GM19240 (cell line): ENCODE data around the gene BTG3.
A peak's percentile ranks its signal among the peaks of the same experiment; 100 is the strongest.

ENCODE experiments used
- DNase-seq: peaks from one replicate; pipeline ENCODE4 v3.0.0; 2011; ENCODE audit warnings: low spot score; ENCODE audit not compliant: insufficient read length

BTG3 gene, protein sequence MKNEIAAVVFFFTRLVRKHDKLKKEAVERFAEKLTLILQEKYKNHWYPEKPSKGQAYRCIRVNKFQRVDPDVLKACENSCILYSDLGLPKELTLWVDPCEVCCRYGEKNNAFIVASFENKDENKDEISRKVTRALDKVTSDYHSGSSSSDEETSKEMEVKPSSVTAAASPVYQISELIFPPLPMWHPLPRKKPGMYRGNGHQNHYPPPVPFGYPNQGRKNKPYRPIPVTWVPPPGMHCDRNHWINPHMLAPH

DNA sequence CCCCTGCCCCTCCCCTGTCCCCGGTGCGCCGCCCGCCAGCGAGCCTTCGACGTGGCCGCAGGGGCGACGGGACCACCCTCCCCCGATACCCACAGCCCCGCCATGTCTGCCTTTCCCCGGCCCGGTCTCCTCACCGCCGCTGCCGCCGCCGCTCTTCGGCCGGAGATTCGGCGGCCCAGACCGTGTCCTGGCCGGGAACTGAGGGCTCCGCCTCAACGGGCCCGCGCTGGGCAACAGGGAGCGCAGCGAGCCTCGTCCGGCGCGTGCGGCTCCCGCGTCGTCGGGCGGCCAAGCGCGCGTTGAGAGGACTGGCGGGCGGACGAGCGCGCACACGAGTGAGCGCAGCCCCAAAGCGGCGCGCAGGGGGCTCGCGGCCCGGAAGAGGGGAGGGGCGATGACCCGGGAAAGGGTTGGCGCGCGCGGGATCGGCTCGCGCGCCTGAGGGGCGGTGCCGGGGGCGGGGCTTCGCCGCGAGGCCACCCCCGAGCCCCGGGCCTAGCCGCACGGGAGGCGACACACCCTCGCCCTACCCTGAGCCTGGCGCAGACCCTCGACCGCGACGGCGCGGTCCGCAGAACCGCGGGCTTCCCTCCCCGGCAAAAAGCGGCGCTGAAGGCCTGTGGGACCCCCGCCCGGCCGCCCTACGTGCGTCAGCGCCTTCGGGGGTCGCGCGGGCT is at the start of gene BTG3:
Gene BTG3 (minus strand): TSS at position 337 of the 677 bp plus-strand sequence. CDS start 3,757 bp downstream, outside the sequence.
- DNase-seq: peak; percentile 63

DNA sequence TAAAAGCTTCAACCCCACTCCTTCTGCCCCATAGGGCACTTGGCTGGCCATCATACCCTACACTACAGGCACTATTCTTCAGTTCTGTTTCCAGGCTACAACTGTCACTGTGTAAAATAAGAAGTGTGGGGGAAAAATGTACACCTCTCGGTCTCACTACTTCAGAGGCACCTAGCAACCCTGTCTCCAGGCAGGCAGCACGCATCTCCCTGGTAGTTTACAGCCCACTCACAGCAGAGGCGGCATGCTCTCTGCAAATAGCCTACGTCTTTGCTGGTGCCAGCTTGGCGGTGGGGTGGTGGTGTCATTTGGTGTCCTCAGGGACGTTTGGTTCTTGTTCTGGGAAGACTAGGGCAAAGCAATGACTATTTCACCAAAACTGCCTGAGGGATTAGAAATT is 48.2 kb upstream of the BTG3 start:
- no peak for DNase-seq

DNA sequence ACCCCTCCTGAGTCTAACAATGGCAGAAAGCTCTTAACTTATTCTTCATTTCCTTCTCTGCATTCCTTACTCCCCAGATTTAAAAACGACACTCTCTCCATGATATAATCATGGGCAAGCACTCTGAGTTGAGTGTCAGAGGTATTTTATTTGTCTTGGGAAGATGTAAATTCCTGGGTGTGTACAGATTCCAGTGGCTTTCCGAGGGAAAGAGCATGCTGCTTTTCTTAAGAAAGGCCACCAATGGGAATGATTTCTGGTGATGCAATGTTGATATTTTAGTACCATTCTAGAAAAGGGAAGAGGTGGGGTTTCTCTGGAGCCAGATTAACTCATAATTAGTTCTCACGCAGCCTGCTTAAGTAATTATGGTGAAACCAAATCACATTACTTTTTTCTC is 47.8 kb upstream of the BTG3 start:
- DNase-seq: no peak

DNA sequence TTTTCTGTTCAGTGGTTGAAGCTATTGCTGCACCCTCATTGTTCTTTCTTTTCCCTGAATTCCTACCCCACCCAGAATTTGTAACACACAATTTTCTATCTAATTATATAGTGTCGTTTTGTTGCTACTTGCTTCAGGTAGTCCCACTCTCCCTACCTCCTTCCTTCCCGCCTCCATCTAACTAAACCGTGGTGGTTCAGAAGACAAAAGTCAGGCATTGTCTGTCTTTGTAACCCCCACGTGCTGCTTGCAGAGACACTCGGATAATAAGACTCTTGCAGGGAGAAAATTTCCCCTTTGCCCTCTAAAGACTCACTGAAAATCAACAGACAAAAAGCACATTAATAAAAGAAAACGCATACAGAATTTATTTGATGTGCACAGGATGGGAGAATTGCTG is 46.2 kb upstream of the BTG3 start:
- DNase-seq: no peak

DNA sequence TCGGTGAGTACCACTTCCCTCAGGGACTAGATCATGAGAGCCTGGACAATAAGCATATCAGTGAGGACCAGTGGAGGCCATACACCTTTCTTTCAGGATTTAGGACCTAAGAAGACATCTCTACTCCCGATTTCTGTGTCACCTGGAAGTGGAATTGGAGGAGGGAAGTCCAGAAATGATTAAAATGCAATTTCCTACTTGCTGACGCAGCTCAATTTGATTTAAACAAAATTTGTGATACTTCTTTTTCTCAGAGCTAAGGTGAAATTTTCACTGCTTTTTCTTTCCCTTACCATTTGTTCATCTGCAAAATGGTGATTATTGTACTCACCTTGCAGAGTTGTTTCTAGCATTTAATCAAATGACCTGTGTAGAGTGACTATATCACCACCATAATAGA is 38.8 kb upstream of the BTG3 start:
- no peak for DNase-seq

DNA sequence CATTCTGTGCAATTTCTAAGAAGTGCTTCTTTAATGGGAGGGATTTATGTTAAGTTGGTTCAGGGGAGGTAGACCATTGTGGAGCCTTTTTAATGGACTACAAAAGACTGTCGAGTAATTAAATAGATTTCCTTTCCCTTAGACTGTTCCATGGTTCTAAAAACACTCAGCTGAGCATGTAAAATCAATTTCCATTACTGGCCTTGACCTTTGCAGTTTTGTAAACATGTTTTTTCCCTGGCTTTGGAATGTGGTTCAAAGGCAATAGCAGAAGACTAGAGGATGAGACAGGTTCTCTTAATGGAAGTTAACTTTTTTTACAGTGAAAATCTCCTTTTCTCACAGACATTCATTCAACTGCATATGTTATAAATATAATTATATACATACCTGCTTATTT is 37.6 kb upstream of the BTG3 start:
- no peak for DNase-seq

DNA sequence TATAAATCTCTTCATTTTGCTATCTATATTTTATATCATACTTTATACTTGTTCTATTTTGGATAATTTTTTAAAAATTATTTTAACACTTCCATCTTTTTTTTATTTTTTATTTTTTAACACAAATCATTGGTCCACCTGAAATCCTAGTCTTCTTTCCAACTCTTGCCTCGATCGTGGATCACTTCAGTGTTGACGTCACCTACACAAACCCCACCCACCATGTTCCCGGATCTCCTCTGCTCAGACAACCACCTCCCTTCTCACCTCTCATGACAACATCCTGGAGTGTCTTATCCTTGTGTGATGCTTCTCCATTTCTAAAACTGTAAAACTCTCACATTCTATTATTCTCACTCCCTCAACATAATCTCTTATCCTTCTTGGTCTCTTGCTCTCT is 34.1 kb upstream of the BTG3 start:
- DNase-seq: no peak

DNA sequence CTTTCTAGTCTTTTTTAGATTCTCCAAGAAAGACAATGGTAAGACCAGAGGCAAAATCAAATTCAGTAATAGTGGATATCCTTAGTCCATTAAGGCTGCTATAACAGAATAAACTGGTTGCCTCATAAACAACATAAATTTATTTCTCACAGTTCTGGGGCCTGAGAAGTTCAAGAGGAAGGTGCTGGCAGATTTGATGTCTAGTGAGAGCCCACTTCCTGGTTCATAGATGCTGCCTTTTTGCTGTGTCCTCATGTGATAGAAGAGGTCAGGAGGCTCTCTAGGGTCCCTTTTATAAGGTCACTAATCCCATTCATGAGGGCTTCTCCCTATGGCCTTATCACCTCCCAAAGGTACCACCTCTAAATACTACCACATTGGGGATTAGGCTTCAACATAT is 31.5 kb upstream of the BTG3 start:
- DNase-seq: no peak

DNA sequence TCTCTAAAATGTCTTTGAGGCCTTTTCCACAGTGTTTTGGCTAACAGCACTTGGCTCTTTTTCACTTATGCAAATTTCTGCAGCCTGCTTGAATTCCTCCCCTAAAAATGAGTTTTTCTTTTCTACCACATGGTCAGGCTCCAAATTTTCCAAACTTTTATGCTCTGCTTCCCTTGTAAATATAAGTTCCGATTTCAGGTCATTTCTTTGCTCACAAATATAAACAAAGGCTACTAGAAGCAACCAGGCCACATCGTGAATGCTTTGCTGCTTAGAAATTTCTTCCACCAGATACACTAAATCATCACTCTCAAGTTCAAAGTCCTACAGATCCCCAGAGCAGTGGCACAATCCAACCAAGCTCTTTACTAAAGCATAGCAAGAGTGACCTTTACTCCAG is 28.1 kb upstream of the BTG3 start:
- no peak for DNase-seq

DNA sequence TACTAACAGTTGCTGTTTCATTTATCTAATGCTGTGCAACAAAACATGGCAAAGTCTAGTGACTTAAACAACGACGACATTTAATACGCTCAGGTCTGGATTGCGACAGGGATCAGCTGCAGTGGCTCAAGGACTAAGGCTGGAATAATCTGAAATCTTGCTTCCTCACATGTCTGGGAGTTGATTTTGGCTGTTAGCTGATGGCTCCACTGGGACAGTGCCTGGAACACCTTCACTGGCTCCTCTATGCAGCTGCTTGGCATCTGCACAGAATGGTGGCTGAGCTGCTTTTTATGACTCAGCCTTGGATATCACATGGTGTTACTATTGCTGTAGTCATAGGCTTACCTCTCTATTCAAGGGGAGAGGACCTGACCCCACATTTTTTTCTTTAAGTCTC is 24.0 kb upstream of the BTG3 start:
- DNase-seq: no peak

DNA sequence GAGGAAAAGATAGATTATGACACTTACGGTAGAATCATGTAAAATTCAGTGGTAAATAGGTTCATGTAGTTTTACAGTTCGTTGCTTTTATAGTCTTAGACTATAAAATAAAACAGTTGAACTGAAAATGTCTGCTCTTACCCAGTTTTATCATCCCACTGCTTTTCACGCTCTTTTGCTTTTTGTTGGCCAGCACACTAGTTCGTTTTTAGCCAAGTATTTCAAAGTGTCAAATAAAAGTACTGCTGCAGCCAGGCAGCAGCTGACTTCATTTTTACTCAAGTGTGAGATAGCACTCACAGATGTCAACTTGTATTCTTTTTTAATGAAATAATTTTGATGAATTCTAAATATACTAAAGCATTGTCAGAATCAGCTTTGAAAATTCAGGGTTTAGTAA is 18.5 kb upstream of the BTG3 start:
- no peak for DNase-seq

DNA sequence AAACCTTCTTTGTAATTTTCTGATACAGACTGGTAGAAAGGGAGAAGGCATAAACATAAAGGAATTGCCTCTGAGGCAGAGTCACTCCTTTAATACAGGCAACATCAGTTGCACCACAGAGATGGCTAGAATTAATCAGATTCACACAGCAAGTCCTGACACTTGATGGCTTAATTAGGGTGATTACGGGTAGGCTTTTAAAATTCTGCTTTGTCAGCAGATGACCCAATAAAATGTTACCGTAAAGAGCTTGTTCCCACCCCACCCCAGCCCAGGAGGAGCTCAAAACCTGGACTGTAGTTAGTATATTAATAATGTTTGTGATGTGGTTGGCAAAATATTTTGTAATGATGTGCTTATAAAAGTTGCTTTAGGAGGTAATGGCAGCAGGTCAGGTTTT is 9.3 kb upstream of the BTG3 start:
- no peak for DNase-seq

DNA sequence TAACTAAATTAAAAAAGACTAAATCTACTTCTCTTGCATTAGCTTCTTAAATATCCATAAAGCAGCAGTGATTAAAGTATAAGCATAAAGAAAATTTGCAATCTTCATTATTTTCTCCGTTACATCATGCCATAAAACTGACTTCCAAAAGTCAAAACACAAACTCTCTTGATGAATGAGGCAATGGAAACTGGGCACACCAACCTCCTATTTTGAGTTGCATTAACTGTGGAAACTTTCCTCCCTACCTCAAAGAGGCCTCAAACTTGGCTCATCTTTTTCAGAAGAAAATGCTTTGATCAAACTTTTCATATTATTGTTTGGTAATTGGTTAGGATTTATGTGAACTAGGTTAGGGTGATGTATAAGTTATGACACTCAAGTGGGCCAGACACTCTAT is 4.1 kb upstream of the BTG3 start:
- no peak for DNase-seq

DNA sequence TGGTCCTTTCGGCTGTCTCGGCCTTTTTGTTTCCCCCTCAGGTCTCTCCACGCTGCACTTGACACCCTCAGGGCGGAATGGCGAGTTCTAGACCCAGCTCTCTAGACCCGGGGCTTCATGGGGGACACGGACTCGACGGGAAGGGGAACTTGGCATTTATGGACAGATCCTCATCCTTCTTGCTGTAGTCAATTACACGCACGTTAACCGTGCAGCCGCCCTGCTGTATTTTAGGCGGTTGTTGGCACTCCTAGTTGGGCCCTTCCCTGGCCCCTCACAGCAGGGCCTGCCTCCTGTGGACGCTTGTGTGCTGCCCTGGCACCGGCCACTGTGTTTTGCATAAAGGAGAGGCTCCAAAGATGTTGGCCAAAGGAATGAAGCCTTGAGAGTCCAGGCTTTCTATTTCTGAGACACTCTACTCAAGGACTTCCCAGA is 558 bp upstream of the BTG3 start:
- DNase-seq: no peak

DNA sequence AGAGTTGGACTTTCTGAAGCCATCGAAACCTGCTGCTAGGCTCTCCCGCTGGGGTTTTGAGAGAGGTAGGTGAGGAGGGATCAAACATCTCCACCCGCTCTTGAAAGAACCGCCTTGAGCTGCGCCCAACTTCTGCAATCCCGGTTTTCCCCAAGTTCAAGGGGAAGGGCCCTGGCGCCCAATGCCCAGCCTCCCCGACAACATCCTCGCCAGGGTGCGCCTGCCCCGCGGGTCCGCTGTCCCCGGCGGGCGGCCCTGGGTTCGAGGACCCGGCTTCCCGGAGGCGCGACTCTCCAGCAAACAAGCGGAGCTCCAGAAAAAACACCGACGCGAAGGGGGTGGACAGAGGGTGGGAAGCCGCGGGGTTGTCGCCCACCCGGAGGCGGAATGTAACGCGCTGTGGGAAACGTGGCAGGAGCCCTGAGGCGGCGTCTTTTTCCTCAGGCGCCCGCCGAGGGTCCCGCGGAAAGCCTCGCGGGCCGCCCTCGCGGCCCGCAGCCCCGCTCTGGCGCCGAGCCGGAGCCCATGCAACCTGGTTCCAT is 607 bp downstream of the BTG3 start:
- no peak for DNase-seq

DNA sequence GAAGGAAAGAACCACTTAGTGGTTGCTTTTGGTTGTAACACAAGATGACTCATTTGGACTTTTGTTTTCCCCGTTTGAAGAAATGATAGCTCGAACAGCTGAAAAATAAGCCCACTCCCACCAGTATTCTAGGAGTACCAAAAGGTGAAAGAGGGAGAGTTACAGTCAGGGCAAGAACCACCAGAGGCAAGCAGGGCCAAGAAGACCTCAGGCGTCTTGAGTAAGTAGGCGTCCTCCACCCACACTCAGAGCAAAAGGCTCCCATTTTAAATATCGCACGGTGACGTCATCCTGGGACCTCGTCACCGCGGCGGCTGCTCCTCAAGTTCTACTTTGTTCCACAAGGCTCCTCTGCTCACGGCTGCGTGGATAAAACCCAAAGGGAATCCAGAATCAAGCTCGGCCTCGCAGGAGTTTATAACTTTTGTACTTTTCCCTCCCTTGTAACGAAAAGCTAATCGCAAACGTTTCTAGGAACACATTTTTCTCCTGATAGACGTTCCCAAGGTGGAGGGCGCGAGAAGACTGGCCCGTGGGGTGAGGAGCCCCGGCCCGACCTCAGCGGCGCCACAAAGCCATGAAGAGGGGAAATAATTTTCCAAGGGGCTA is 1.2 kb downstream of the BTG3 start:
- peak; percentile 28 for DNase-seq

DNA sequence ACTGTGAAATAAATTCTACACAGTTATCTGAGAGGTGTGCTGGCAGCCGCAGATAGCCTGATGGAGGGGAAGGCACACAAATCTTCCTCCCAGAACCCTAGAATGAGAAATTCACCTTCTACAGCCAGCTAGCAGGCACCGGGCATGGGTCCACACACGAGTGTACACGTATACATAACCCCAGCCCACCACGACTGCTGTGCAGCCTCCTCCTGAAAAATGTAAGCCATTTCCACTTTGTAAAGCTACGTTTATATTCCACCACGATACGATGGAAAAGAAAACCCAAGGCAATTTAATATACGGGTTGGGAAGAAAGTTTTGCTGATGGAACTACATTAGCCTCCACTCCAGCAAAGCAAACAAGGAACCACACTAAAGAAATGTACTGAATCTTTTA is 1.8 kb downstream of the BTG3 start:
- no peak for DNase-seq

DNA sequence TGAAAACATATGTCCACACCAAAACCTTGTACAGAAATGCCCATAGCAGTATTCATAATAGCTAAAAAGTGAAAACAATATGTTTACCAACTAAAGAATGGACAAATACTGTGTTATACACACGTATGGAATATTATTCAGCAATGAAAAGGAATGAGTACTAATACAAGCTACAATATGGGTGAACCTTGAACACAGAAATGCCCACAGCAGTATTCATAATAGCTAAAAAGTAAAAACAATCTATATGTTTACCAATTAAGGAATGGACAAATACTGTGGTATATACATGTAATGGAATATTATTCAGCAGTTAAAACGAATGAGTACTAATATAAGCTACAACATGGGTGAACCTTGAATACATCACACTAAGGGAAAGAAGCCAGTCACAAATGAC is 3.0 kb downstream of the BTG3 start:
- DNase-seq: no peak

DNA sequence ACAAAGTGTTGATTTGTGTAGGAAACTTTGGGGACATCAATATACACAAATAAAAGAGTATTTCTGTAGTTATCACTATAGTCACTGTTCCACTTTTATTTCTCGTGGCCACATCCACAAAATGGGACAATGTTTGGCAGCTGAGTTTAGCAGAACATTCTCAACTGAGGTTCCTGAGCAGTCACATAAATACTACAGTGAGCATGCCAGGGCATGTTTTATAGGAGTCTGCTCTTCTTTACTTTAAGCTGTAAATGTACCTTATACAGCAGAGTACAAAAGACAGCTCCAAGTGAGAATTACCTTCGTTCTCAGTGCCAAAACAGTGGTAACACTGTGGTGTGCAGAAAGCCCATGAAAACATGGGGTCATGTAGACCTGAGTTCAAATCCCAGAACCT is 5.0 kb downstream of the BTG3 start:
- no peak for DNase-seq

DNA sequence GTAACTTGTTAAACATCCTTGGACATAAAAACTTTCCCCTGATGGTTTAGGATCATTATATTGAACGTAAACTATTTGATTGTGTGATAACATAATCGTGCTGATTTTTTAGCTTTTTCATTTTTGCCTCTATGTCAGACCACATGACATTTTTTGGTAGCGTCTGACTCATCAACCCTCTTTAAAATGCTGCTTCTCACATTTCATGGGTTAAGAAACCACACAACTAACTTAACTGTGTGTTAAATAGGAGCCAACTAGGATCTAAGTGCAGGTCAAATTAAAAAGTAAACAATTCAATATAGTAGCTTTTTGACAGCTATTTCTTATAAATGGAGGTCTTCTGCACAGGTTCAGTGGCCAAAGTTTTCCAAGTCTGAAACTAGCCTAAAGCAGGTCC is 9.8 kb downstream of the BTG3 start:
- no peak for DNase-seq

DNA sequence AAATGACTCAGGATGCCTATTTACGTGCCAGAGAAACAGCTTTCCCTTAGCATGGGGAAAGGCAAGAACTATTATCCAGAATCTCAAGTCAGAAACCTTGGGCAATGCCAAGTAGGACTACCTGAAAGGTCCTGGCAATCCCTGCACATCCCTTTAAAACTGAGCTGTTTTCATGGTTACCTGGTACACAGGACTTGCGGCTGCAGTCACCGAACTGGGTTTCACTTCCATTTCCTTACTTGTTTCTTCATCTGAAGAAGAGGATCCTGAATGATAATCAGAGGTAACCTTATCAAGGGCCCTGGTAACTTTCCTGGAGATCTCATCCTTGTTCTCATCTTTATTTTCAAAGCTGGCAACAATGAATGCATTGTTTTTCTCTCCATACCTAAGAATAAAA is 14.3 kb downstream of the BTG3 start:
- no peak for DNase-seq

DNA sequence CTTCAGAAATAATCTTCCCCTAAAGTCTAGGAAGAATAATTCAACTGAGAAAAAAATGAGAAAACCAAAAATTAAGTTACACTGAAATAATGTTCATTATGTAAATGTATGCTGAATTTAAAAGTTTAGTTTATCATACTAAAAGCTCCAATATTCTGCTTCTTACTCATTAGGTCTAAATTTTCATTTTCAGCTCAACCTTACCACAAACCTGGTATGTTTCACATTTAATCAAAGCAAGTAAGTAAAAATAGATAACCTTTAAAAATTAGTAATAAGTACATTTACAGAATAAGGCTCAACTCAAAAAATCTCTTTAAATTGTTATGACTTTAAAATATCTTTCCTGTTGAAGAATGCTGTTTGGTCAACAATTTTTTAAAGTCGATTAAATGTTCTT is 15.0 kb downstream of the BTG3 start:
- DNase-seq: no peak

DNA sequence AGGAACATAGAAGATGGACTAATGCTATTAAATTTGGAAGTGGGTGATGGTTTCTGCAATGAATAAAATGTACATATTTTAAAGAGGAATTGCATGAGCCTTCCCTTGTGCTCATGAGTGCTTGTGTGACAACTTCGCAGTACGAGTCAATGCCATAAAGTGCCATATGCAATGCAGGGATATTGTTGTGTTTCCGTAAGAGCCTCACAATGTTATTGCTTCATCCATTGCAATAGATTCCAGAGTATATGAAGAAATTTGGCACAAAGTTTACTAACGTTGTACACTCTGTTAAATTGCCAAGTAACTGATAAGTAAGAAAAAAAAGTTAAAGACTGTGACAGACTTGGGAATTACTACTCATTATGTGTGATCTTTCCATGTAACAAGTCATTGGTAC is 22.3 kb downstream of the BTG3 start:
- DNase-seq: no peak
